Mesenchymal stem cell (in vitro differentiated cells and primary cell): Measurements from ENCODE around the gene HES4.

ENCODE experiments used
- DNase-seq: peaks from one replicate; pipeline ENCODE4 v3.0.0-alpha.2; 2013
- H2AFZ ChIP-seq: one replicate; pipeline ENCODE4 v1.6.1; 2013; ENCODE audit warnings: low read depth, mild to moderate bottlenecking, control low read depth, inconsistent platforms, low read length, moderate library complexity
- H2AK5ac ChIP-seq: 2 replicates; pipeline ENCODE4 v1.6.1; 2013; ENCODE audit warnings: low read length, moderate library complexity, mild to moderate bottlenecking, inconsistent platforms; ENCODE audit not compliant: severe bottlenecking
- H2BK120ac ChIP-seq: one replicate; pipeline ENCODE4 v1.6.1; 2013; ENCODE audit warnings: low read depth, mild to moderate bottlenecking, inconsistent platforms, low read length, moderate library complexity
- H2BK12ac ChIP-seq, 2 experiments: one replicate each; pipeline ENCODE4 v1.6.1; 2013; ENCODE audit warnings: inconsistent platforms in 2 of 2, low read length in 2 of 2, mild to moderate bottlenecking in 2 of 2, moderate library complexity in 2 of 2, control low read depth in 1 of 2
- H2BK15ac ChIP-seq: one replicate; pipeline ENCODE4 v1.6.1; 2013; ENCODE audit warnings: mild to moderate bottlenecking, low read depth, inconsistent platforms; ENCODE audit not compliant: poor library complexity, severe bottlenecking
- H2BK5ac ChIP-seq: 2 replicates; pipeline ENCODE4 v1.6.1; 2013; ENCODE audit warnings: low read depth, mild to moderate bottlenecking, low read length, control low read depth, inconsistent platforms; ENCODE audit not compliant: poor library complexity, severe bottlenecking
- H3K14ac ChIP-seq, 2 experiments: one replicate each; pipeline ENCODE4 v1.6.1; 2013; ENCODE audit warnings: inconsistent platforms in 2 of 2, low read length in 2 of 2, control low read depth in 1 of 2, mild to moderate bottlenecking in 1 of 2, moderate library complexity in 1 of 2
- H3K18ac ChIP-seq, 2 experiments: one replicate each; pipeline ENCODE4 v1.6.1; 2013; ENCODE audit warnings: inconsistent platforms in 2 of 2, low read length in 2 of 2, control low read depth in 1 of 2, low read depth in 1 of 2, mild to moderate bottlenecking in 1 of 2
- H3K23ac ChIP-seq, 2 experiments: one replicate each; pipeline ENCODE4 v1.6.1; 2013; ENCODE audit warnings: inconsistent platforms in 2 of 2, low read length in 2 of 2, mild to moderate bottlenecking in 2 of 2, moderate library complexity in 2 of 2, control low read depth in 1 of 2
- H3K27ac ChIP-seq: 2 replicates; pipeline ENCODE4 v1.5.1; 2013; ENCODE audit warnings: mild to moderate bottlenecking, moderate library complexity, low read length, control low read depth, inconsistent platforms; ENCODE audit not compliant: poor library complexity, severe bottlenecking
- H3K27me3 ChIP-seq, 2 experiments: 2 replicates each; pipeline versions ENCODE4 v1.6.1 to v1.7.0; 2013; ENCODE audit warnings: low read length in 2 of 2, mild to moderate bottlenecking in 2 of 2, moderate library complexity in 2 of 2, control low read depth in 1 of 2, inconsistent platforms in 1 of 2; ENCODE audit not compliant: control insufficient read depth in 1 of 2, insufficient read depth in 1 of 2
- H3K36me3 ChIP-seq, 2 experiments: 2 replicates each; pipeline versions ENCODE4 v1.6.1 to v1.7.0; 2013; ENCODE audit warnings: low read length in 2 of 2, control low read depth in 1 of 2, inconsistent platforms in 1 of 2, low read depth in 1 of 2, mild to moderate bottlenecking in 1 of 2; ENCODE audit not compliant: insufficient read depth in 2 of 2, control insufficient read depth in 1 of 2
- H3K4ac ChIP-seq, 2 experiments: one replicate each; pipeline ENCODE4 v1.6.1; 2013; ENCODE audit warnings: inconsistent platforms in 2 of 2, low read length in 2 of 2, mild to moderate bottlenecking in 2 of 2, moderate library complexity in 2 of 2, control low read depth in 1 of 2, low read depth in 1 of 2
- H3K4me1 ChIP-seq: 2 replicates; pipeline ENCODE4 v1.6.1; 2013; ENCODE audit warnings: low read depth, low read length, control low read depth; ENCODE audit not compliant: control insufficient read depth, insufficient read depth
- H3K4me2 ChIP-seq: 2 replicates; pipeline ENCODE4 v1.6.1; 2013; ENCODE audit warnings: low read length, mild to moderate bottlenecking, inconsistent platforms; ENCODE audit not compliant: poor library complexity, severe bottlenecking
- H3K4me3 ChIP-seq, 2 experiments: 2 replicates each; pipeline versions ENCODE4 v1.5.1 to v1.7.0; 2013; ENCODE audit warnings: low read length in 2 of 2, mild to moderate bottlenecking in 2 of 2, control low read depth in 1 of 2, low read depth in 1 of 2; ENCODE audit not compliant: insufficient read depth in 1 of 2
- H3K79me1 ChIP-seq: replicated peaks from 2 replicates; pipeline ENCODE4 v1.6.1; 2013; ENCODE audit warnings: mild to moderate bottlenecking, control low read depth, low read length, inconsistent platforms; ENCODE audit not compliant: poor library complexity, severe bottlenecking
- H3K9ac ChIP-seq: 2 replicates; pipeline ENCODE4 v1.7.0; 2013; ENCODE audit warnings: mild to moderate bottlenecking, low read length, moderate library complexity
- H3K9me3 ChIP-seq: 2 replicates; pipeline ENCODE4 v1.7.0; 2013; ENCODE audit warnings: mild to moderate bottlenecking, low read length; ENCODE audit not compliant: control insufficient read depth
- H4K8ac ChIP-seq: one replicate; pipeline ENCODE4 v1.6.1; 2013; ENCODE audit warnings: inconsistent platforms, mild to moderate bottlenecking, low read length, moderate library complexity
- H4K91ac ChIP-seq: one replicate; pipeline ENCODE4 v1.6.1; 2013; ENCODE audit warnings: mild to moderate bottlenecking, low read length, inconsistent platforms
- WGBS: methylation state at CpG from one replicate; pipeline ENCODE4 v1.1.7; 2013; ENCODE audit warnings: mixed read lengths; 5-methylcytosine and 5-hydroxymethylcytosine counted together

Gene HES4

DNA sequence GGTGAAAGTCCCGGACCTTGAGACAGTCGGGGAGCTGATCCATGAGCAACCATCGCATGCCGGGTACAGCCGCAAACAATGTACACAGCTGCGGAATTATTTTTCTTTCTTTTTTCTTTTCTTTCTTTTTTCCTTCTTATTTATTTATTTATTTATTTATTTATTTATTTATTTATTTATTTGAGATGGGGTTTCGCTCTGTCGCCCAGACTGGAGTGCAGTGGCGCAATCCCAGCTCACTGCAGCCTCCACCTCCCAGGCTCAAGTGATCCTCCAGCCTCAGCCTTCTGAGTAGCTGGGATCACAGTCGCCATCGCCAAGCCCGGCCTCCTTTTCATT is 15.5 kb downstream of the HES4 start:
- no peak overlapping the region for H3K27ac ChIP-seq
- H4K91ac ChIP-seq, result no peak overlapping the region
- H2BK120ac ChIP-seq, result no peak overlapping the region
- WGBS, result 66% methylated on average over 6 of the region's 12 CpGs
- no peak overlapping the region for H3K23ac ChIP-seq
- no peak overlapping the region for H3K18ac ChIP-seq
- no peaks in the 10 kb centered on the region for H3K36me3 ChIP-seq
- H2BK12ac ChIP-seq, result no peak overlapping the region
- peak overlapping the region; percentile 57 for H3K4me2 ChIP-seq
- no peak overlapping the region for H3K14ac ChIP-seq
- DNase-seq, result no peak
- no peak overlapping the region for H2AFZ ChIP-seq
- no peaks in the 10 kb centered on the region for H3K79me1 ChIP-seq
- peaks cover 22 to 76% of the 10 kb centered on the region in 2 experiments for H3K27me3 ChIP-seq
- H3K4me3 ChIP-seq, result no peak overlapping the region
- H3K9me3 ChIP-seq, result no peaks in the 10 kb centered on the region
- peaks cover 9% of the 10 kb centered on the region for H3K4me1 ChIP-seq
- no peak overlapping the region for H2AK5ac ChIP-seq
- no peak overlapping the region for H2BK5ac ChIP-seq
- H2BK15ac ChIP-seq, result no peak overlapping the region
- no peak overlapping the region for H3K4ac ChIP-seq
- H3K9ac ChIP-seq, result no peak overlapping the region
- no peak overlapping the region for H4K8ac ChIP-seq

DNA sequence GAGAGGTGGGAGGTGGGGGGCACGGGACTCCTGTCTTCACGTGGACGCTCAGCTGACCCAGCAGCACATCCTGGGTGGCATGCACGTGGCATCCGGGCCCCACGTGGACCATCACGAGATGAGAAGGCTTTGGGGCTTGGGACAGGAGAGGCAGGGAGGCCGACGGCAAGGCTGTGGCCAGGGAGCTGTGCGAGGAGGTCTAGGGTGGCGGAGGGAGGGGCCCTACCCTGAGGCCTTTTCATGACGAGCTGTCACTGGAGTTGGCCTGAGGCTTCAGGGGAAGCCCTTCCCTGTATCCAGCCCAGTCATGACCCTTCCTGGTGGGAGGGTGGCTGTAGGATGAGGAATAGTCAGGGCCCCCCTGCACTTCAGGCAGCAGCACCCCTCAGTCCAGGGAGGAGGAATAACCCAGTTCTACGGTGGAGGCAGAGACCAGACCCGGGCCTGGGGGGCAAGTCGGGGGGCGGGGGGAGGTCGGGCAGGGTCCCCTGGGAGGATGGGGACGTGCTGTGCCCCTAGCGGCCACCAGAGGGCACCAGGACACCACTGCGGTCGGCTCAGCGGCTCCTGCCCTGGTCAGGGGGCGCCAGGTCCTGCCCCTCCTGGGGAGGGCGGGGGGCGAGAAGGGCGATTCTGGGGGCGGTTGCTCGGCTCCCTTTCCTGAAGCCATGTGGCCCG is 16.0 kb downstream of the HES4 start:
- no peak overlapping the region for H3K4me3 ChIP-seq
- H2BK5ac ChIP-seq, result no peak overlapping the region

DNA sequence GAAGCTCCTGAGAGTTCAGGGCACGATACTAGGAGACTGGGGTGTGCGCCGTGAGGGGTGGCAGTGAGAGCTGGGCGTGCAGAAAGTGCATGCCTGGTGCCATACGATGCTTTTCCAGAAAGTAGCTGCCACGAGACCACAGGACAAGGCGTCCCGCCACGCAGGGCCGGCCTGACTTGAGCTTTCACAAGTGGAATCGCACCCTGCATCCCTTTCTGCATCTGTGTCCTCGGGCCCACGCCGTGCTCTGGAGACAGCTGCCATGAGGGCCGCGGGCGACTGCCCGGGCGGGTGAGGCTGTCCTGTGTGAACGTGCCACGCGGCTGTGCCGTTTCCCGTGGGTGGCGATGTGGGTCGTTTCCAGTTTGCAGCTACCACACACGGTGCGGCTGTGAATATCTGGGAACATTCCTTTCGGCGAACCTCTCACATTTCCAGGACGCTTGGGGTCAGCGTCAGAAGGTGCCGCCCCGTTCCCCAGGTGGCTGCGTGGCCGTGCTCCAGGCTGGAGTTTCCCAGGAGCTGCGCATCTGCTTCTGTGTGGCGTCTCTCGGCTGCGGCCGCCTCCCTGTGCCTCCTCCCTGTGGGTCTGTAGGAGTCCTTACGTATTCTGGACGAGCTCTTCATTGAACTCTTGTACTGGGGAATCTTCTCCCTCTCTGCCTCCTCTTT is 17.0 kb downstream of the HES4 start:
- H3K4ac ChIP-seq, result no peak overlapping the region
- no peak overlapping the region for H2BK12ac ChIP-seq

More for the DNA sequence above, 16.0 kb downstream of the HES4 start:
- DNase-seq, result peak; percentile 42
- H3K4me1 ChIP-seq, result peaks cover 9% of the 10 kb centered on the region
- H3K4ac ChIP-seq, result no peak overlapping the region
- H2AK5ac ChIP-seq, result no peak overlapping the region
- no peak overlapping the region for H4K91ac ChIP-seq
- peak overlapping the region; percentile 57 for H3K4me2 ChIP-seq
- H3K36me3 ChIP-seq, result no peaks in the 10 kb centered on the region
- no peak overlapping the region for H3K27ac ChIP-seq
- H3K23ac ChIP-seq, result no peak overlapping the region
- no peak overlapping the region for H3K14ac ChIP-seq
- H2BK120ac ChIP-seq, result no peak overlapping the region
- no peaks in the 10 kb centered on the region for H3K9me3 ChIP-seq
- H2BK12ac ChIP-seq, result no peak overlapping the region
- H2BK15ac ChIP-seq, result no peak overlapping the region
- H2AFZ ChIP-seq, result no peak overlapping the region
- peaks cover 22 to 74% of the 10 kb centered on the region in 2 experiments for H3K27me3 ChIP-seq
- no peak overlapping the region for H3K9ac ChIP-seq
- 18% methylated on average over 29 of the region's 29 CpGs for WGBS
- no peaks in the 10 kb centered on the region for H3K79me1 ChIP-seq
- H3K18ac ChIP-seq, result no peak overlapping the region
- H4K8ac ChIP-seq, result peak overlapping the region; percentile 67

DNA sequence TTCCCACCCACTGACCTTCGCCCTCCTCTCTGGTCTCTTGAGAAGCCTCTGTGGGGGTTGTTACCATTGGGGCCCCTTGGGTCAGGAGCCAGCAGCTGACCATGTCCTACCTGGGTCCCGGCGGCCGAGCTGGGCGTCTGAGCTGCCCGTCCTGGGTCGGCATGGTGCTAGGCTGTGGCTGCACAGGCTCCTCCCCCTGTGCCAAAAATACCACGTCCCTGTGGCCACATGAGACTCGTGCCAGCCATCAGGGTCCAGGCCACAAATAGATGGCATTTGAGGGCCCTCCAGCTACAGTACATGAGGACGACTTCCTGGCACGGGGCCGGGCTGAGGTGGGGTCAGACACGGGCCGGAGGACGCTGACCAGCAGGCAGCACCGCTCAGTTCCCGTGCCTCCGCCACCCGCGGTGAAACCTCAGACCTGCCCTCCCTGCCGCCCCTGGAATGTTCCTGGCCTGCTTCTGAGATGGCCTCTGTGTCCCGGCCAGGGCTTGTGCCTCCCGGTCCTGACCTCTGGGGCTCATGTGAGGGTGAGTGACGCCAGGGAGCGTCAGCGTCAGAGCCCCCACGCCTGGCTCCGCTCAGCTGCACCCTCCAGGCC is 17.8 kb downstream of the HES4 start, which contains the start of gene PERM1:
Gene PERM1, minus strand, starts transcription at position 139 of the 604 bp plus-strand sequence. CDS start 1,064 bp downstream, outside the sequence.
- Histone ChIP-seq H2BK12ac (no peak within 1 kb of the TSS), H2AK5ac (no peak within 1 kb of the TSS), H2BK120ac (no peak within 1 kb of the TSS), H3K79me1 (no peaks in the 10 kb centered on the region), H3K36me3 (no peaks in the 10 kb centered on the region), H3K4me3 (no peak within 1 kb of the TSS), H3K9me3 (no peaks in the 10 kb centered on the region), H3K23ac (no peak within 1 kb of the TSS), H3K27ac (no peak within 1 kb of the TSS), H3K14ac (peak within 1 kb of the TSS in 1 of 2 experiments; percentile 46), H3K27me3 (peaks cover 22 to 69% of the 10 kb centered on the region in 2 experiments), H3K4me2 (no peak within 1 kb of the TSS), H4K91ac (no peak within 1 kb of the TSS), H2AFZ (no peak within 1 kb of the TSS), H2BK15ac (no peak within 1 kb of the TSS), H3K4me1 (peaks cover 9% of the 10 kb centered on the region), H3K9ac (no peak within 1 kb of the TSS), H3K4ac (no peak within 1 kb of the TSS), H3K18ac (no peak within 1 kb of the TSS), H4K8ac (no peak within 1 kb of the TSS), H2BK5ac (no peak within 1 kb of the TSS)
- DNase-seq, result no peak
- 89% methylated on average over 28 of the region's 28 CpGs for WGBS

More for the DNA sequence above, 17.0 kb downstream of the HES4 start:
- Histone ChIP-seq H3K4me3 (no peak overlapping the region), H2BK15ac (no peak overlapping the region), H4K8ac (no peak overlapping the region), H3K18ac (no peak overlapping the region), H3K4me1 (peaks cover 9% of the 10 kb centered on the region), H3K36me3 (no peaks in the 10 kb centered on the region), H4K91ac (no peak overlapping the region), H3K27ac (no peak overlapping the region), H3K4me2 (no peak overlapping the region), H2BK5ac (no peak overlapping the region), H3K79me1 (no peaks in the 10 kb centered on the region), H3K27me3 (peaks cover 22 to 69% of the 10 kb centered on the region in 2 experiments), H3K9me3 (no peaks in the 10 kb centered on the region), H2BK120ac (no peak overlapping the region), H2AK5ac (no peak overlapping the region), H3K23ac (no peak overlapping the region), H2AFZ (no peak overlapping the region), H3K9ac (no peak overlapping the region), H3K14ac (no peak overlapping the region)
- no peak for DNase-seq
- WGBS, result 86% methylated on average over 43 of the region's 43 CpGs
